Neural crest cell (in vitro differentiated cells): ENCODE data around the gene B9D2. TPM values are rescaled to one million over a fixed set of nuclear protein-coding genes. Genes with fewer than 3 reads are reported as not detected.
A peak's percentile ranks its signal among the peaks of the same experiment; 100 is the strongest.

Experiments
- DNase-seq: peaks from one replicate; pipeline ENCODE4 v3.0.0; 2021; ENCODE audit warnings: low read depth, mixed read lengths, low spot score
- H3K27ac Mint-ChIP-seq: one replicate; pipeline ENCODE4 v1.8.0; 2021; ENCODE audit warnings: mild to moderate bottlenecking, mixed read lengths; ENCODE audit not compliant: unreplicated experiment
- H3K27me3 Mint-ChIP-seq: 2 replicates; pipeline ENCODE4 v1.8.0; 2021; ENCODE audit warnings: low read depth, mild to moderate bottlenecking, mixed read lengths
- H3K36me3 Mint-ChIP-seq: 2 replicates; pipeline ENCODE4 v1.8.0; 2021; ENCODE audit warnings: low read depth, mild to moderate bottlenecking, mixed read lengths
- H3K4me1 Mint-ChIP-seq: 2 replicates; pipeline ENCODE4 v1.8.0; 2021; ENCODE audit warnings: mixed read lengths
- H3K4me3 Mint-ChIP-seq: one replicate; pipeline ENCODE4 v1.8.0; 2021; ENCODE audit warnings: mild to moderate bottlenecking, mixed read lengths
- H3K9me3 Mint-ChIP-seq: 2 replicates; pipeline ENCODE4 v1.8.0; 2021; ENCODE audit warnings: mixed read lengths
- CTCF ChIP-seq: fragments of 200-600 bp; sonication (generic); conservative IDR thresholded peaks from 2 replicates; pipeline ENCODE4 v1.5.0; 2021; ENCODE audit warnings: antibody characterized with exemption, mild to moderate bottlenecking
- total RNA-seq: library from RNA; stranded (reverse); gene quantifications from 2 replicates; pipeline ENCODE4 v1.2.1, GENCODE V29; 2021

Gene B9D2
- total RNA-seq, 1 donor from 2014 or later, result 13.8 TPM

GRCh38 chr19:41402010-41402409 is 38.1 kb upstream of the B9D2 start:
- Mint-ChIP-seq H3K4me1 (peaks cover 21% of the 10 kb centered on the region), H3K27ac (no peak overlapping the region), H3K9me3 (no peaks in the 10 kb centered on the region), H3K36me3 (no peaks in the 10 kb centered on the region), H3K4me3 (peak overlapping the region; percentile 47), H3K27me3 (no peaks in the 10 kb centered on the region)
- TF ChIP-seq CTCF, result no peak
- no peak for DNase-seq

- peak overlapping the region; percentile 47 for H3K4me3 Mint-ChIP-seq
- H3K36me3 Mint-ChIP-seq, result no peaks in the 10 kb centered on the region
- H3K9me3 Mint-ChIP-seq, result no peaks in the 10 kb centered on the region
- H3K4me1 Mint-ChIP-seq, result peaks cover 26% of the 10 kb centered on the region
- no peak for DNase-seq
- no peak overlapping the region for H3K27ac Mint-ChIP-seq
- H3K27me3 Mint-ChIP-seq, result no peaks in the 10 kb centered on the region
- TF ChIP-seq CTCF, result no peak
These were observed 37.5 kb upstream of the B9D2 start for GRCh38 chr19:41401483-41401882.

- no peaks in the 10 kb centered on the region for H3K36me3 Mint-ChIP-seq
- peak overlapping the region; percentile 76 for H3K4me3 Mint-ChIP-seq
- no peak overlapping the region for H3K27ac Mint-ChIP-seq
- DNase-seq, result no peak
- peaks cover 38% of the 10 kb centered on the region for H3K4me1 Mint-ChIP-seq
- H3K27me3 Mint-ChIP-seq, result no peaks in the 10 kb centered on the region
- H3K9me3 Mint-ChIP-seq, result no peaks in the 10 kb centered on the region
- no peak for TF ChIP-seq CTCF
These were observed 35.6 kb upstream of the B9D2 start for GRCh38 chr19:41399525-41399924.

- Mint-ChIP-seq H3K27ac (peak overlapping the region; percentile 10), H3K27me3 (no peaks in the 10 kb centered on the region), H3K9me3 (no peaks in the 10 kb centered on the region), H3K4me1 (peaks cover 38% of the 10 kb centered on the region), H3K36me3 (no peaks in the 10 kb centered on the region), H3K4me3 (peak overlapping the region; percentile 97)
- no peak for TF ChIP-seq CTCF
- no peak for DNase-seq
These were observed 35.1 kb upstream of the B9D2 start for GRCh38 chr19:41399091-41399490.

- Mint-ChIP-seq H3K36me3 (no peaks in the 10 kb centered on the region), H3K27me3 (no peaks in the 10 kb centered on the region), H3K4me1 (peaks cover 38% of the 10 kb centered on the region), H3K27ac (peak overlapping the region; percentile 10), H3K4me3 (peak overlapping the region; percentile 97), H3K9me3 (no peaks in the 10 kb centered on the region)
- DNase-seq, result no peak
- no peak for TF ChIP-seq CTCF
These were observed 34.6 kb upstream of the B9D2 start for GRCh38 chr19:41398598-41398997.

- no peaks in the 10 kb centered on the region for H3K27me3 Mint-ChIP-seq
- peaks cover 38% of the 10 kb centered on the region for H3K4me1 Mint-ChIP-seq
- H3K4me3 Mint-ChIP-seq, result peak overlapping the region; percentile 97
- H3K9me3 Mint-ChIP-seq, result no peaks in the 10 kb centered on the region
- peak overlapping the region; percentile 100 for H3K27ac Mint-ChIP-seq
- no peak for DNase-seq
- no peaks in the 10 kb centered on the region for H3K36me3 Mint-ChIP-seq
- no peak for TF ChIP-seq CTCF
These were observed 34.1 kb upstream of the B9D2 start for GRCh38 chr19:41398050-41398418.
